ENCODE results near the gene WNT2. TPM values are rescaled to one million over a fixed set of nuclear protein-coding genes. Genes with fewer than 3 reads are reported as not detected.

The WNT2 gene
- under 0.01 TPM in 1 of 2 replicates, not detected in the other for total RNA-seq

DNA sequence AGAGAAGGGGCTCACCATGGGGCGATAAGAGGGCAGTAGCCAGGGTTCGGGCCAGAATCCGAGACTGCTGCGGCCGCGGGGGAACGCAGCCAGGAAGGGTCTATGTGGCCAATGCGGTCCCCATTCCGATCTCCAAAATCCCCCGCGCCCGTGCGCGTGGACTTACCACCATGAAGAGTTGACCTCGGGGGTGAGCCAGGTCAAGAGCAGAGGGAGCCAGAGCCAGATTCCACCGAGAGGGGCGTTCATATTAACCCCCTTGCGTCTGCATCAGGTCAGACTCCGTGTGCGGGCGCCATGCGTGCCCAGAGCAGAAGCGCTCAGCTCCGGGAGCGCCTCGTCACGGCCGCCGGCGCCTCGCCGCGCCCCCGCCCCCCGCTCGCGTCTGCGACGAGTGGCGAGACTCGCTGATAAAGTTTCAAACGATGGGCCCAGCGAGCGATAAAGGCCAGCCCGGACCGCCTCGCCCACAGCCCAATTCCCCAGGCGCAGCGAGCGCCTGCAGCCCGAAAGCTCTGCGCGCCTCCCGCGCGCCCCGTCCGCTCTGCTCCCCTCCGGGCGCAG, at the start of gene WNT2:
TSS of gene WNT2 (minus strand) at position 318 of the 564 bp plus-strand sequence. CDS start at position 249, 69 bp downstream.
- H3K27me3 ChIP-seq (ENCODE audit: control insufficient read depth, insufficient read depth, low read length) = peaks cover 31% of the 10 kb centered on the region
- FAIRE-seq (no peak), DNase-seq (ENCODE audit: low read depth) (no peak)
- peak within 1 kb of the TSS; percentile 33 for H3K4me3 ChIP-seq (ENCODE audit: low read depth, low read length)
- no peak for TF ChIP-seq CTCF (IDR thresholded peaks at IDR 0.05; ENCODE audit: insufficient read depth, low read length, severe bottlenecking)
- H3K36me3 ChIP-seq (ENCODE audit: control insufficient read depth, insufficient read depth, low read length) = no peaks in the 10 kb centered on the region

DNA sequence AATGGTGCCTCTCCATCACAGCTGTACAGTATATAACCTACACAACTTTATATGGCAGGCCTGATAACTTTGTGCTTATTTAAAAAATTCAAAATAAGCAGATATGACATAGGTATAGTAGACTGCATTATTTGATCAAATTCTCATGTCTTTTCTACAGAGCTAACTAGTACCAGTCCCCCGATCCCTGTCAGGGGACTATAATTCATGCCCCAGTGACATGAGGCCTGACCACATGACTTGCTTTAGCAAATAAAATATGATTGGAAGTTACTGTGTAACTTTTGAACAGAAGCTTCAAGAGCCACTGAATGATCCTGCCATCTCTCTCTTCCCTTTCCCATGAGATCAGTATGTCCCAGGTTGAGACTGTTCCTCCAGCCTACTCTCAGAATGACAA, 49.2 kb upstream of the WNT2 start:
- no peak overlapping the region for H3K4me3 ChIP-seq (ENCODE audit: low read depth, low read length)
- no peaks in the 10 kb centered on the region for H3K27me3 ChIP-seq (ENCODE audit: control insufficient read depth, insufficient read depth, low read length)
- no peak for DNase-seq (ENCODE audit: low read depth)
- no peak for TF ChIP-seq CTCF (IDR thresholded peaks at IDR 0.05; ENCODE audit: insufficient read depth, low read length, severe bottlenecking)
- no peak for FAIRE-seq
- no peaks in the 10 kb centered on the region for H3K36me3 ChIP-seq (ENCODE audit: control insufficient read depth, insufficient read depth, low read length)

DNA sequence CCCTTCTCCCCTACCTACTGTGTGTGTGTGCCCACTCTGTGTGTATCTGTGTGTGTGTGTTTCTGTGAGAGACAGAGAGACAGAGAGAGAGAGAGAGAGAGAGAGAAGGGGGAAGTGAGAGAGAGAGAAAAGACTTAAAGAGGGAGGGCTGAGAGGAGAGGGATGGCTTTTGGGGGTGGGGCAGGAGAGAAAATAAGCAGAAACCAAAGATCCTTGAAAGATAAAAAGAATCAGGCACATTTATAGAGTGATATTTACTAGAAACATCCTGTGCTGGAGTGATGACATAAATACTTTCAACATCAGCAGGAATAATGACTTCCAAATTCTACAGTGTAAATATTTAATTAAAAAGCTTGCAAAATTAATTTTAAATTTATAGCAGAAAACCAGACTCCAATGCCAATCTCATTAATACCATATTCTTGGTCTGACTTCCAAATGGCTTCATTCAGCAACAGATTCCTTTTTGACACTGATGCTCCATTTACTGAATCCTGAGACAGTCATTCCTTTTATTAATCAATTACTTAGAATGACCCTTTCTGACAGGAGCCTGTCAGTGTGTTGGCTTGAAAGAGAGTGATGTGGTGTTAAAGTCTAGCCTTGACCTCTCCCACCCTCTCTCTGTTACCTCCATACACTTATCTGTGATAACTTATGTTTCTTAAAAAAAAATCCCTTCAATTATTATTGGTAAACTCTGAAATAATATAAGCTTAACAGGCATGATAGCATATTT, 41.7 kb upstream of the WNT2 start:
- no peak for TF ChIP-seq CTCF (IDR thresholded peaks at IDR 0.05; ENCODE audit: insufficient read depth, low read length, severe bottlenecking)
- no peak overlapping the region for H3K4me3 ChIP-seq (ENCODE audit: low read depth, low read length)
- DNase-seq (ENCODE audit: low read depth) = no peak
- peaks cover 1% of the 10 kb centered on the region for H3K27me3 ChIP-seq (ENCODE audit: control insufficient read depth, insufficient read depth, low read length)
- no peaks in the 10 kb centered on the region for H3K36me3 ChIP-seq (ENCODE audit: control insufficient read depth, insufficient read depth, low read length)
- FAIRE-seq = no peak

DNA sequence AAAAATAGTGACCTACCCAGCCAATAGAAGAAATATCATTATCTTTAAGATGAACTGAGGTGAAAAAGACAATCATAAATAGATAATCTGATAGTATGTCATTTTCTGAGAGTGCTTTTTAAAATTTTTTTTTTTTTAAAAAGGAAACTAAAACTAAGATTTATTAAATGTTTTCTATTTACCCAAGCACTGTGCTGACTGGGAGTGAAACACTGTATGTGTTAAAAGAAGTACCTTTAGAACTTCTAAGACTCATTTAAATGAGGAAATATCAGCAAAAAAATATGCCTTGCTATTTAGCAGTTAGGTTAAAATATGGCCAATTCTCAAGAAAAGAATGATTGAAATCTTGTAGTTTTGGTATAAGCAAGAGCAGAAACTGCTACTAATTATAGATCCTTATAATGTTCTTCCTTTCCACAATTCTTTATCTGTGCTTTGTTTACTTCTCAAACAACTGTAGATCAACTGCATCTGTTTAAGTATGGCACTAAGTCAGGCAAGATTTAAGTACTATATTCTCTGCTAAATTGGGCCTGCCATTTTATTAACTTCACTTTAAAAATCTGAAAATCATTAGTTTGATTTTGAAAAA, 39.5 kb upstream of the WNT2 start:
- Histone ChIP-seq H3K4me3 (ENCODE audit: low read depth, low read length) (no peak overlapping the region), H3K27me3 (ENCODE audit: control insufficient read depth, insufficient read depth, low read length) (peaks cover 1% of the 10 kb centered on the region), H3K36me3 (ENCODE audit: control insufficient read depth, insufficient read depth, low read length) (no peaks in the 10 kb centered on the region)
- DNase-seq (ENCODE audit: low read depth) (no peak), FAIRE-seq (no peak)
- no peak for TF ChIP-seq CTCF (IDR thresholded peaks at IDR 0.05; ENCODE audit: insufficient read depth, low read length, severe bottlenecking)

- Histone ChIP-seq H3K4me3 (ENCODE audit: low read depth, low read length) (no peak overlapping the region), H3K27me3 (ENCODE audit: control insufficient read depth, insufficient read depth, low read length) (peaks cover 3% of the 10 kb centered on the region), H3K36me3 (ENCODE audit: control insufficient read depth, insufficient read depth, low read length) (no peaks in the 10 kb centered on the region)
- FAIRE-seq (no peak), DNase-seq (ENCODE audit: low read depth) (no peak)
- no peak for TF ChIP-seq CTCF (IDR thresholded peaks at IDR 0.05; ENCODE audit: insufficient read depth, low read length, severe bottlenecking)
Observed at GRCh38 chr7:117350027-117350426, 27.2 kb upstream of the WNT2 start.
